T-helper 1 cell (primary cell): ENCODE measurements around the gene DSCAM.
"Not testable (repeated sequence)": the region's sequence is repeated elsewhere in the genome, so short reads cannot be mapped to it uniquely, and the experiment has no call there.

ENCODE experiments used
- DNase-seq, 5 donors: peaks; one replicate each; pipeline ENCODE4 v3.0.0-alpha.2; 2012 to 2020

The DSCAM gene

DNA sequence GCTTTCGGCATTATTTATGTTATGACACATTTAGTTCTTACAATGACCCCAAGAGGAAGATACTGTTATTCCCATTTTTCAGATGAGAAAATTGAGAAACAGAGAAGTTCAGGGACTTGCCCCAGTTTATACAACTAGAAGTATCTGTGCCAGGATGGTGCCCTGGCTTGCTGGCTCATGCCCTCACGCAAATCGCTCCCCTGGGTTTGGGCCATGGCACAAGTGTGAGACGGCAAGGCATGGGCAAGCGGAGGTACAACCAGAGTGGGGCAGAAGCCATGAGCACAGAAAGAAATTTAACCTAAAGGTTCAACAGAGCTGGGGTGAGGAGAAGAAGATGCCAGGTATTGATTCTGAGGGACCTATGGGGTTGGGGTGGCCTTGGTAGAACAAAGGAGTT lies 469.8 kb downstream of the DSCAM start:
- DNase-seq, result no peak

DNA sequence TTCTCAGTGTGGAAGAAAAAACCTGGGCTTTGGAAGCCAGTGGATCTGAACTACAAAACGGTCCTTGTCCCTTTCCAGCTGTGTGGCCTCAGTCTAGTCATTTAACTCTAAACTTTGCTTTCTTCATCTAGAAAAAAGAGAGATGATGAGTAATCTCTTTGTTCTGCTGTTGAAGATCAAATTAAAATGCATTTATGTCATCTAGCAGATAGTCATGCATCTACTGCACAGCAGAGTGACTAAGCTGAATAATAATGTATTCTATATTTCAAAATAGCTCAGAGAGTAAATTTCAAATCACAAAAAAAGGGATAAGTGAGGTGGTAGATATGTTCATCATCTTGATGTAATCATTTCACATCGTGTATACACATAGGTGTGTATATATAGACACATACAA lies 473.2 kb downstream of the DSCAM start:
- DNase-seq, result no peak

DNA sequence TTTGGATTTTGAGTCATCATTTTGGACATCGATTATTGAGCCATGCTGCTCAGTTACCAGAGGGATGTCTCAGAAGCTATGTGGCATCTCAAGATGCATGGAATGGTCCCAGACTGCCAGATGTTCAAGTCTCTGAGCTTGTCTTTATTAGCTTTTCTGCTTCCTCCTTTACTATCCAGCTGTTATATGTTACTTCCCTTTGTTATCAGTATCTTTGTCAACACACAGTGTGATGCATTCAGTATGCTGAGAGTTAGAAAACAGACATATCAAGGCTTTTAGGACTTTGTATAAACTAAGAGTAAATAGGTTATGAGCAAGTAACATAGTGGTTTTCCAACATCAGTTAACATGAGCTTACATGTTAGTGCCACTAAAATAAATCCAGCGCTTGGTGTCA lies 474.5 kb downstream of the DSCAM start:
- no peak for DNase-seq

DNA sequence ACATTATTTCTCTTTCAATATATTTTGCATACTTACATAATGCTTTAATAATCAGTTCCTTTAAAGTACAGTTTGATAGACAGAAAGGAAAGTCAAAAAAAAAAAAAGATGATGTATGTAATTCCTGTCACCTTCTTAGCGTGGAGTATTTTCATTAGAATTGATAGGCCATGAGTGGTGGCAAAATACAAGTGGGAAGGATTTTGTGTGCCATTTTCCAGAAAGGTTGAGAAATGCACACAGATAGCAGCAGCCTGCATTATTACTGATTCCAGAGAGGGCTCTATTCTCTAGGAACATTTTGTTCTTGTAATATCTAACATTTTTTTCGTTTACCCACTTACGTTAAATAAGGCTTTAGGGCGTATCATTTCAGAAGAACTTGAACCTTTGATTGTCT lies 475.6 kb downstream of the DSCAM start:
- no peak for DNase-seq

DNA sequence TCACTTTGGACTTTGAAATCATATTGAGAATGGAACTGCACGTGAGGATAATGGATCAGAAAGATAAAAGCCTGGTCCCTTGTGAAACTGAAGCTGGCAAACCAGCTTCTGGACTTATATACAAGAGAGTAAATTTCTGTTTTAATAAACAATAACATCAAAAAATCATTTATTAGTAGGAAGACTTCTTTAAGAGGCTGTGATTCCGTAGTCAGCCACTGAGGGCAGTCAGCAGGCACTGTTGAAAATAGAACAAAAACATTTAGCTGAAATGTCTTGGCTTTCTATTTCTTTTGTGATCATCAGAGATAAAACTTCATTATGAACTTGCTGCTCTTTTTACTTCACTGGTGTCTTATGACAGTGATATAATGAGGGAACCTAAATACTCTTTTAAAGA lies 490.3 kb downstream of the DSCAM start:
- no peak for DNase-seq

DNA sequence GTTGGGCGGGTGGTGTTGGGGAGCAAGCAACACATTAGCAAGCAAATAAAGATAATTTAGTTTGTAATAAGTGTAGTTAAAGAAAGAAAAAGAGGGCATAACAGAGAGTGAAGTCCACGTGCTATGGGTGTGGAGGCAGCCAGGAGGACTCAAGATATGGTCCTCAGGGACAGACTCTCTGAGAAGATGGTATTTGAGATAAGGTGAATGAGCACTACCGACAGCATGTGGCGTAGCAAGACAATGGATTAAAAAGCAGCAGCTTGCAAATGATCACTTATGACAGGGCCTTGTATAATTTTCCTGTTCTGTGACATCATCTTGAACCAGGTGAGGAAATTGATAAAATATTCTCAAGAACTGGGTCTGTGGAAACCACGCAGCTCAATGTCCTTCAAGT lies 491.9 kb downstream of the DSCAM start:
- no peak for DNase-seq

DNA sequence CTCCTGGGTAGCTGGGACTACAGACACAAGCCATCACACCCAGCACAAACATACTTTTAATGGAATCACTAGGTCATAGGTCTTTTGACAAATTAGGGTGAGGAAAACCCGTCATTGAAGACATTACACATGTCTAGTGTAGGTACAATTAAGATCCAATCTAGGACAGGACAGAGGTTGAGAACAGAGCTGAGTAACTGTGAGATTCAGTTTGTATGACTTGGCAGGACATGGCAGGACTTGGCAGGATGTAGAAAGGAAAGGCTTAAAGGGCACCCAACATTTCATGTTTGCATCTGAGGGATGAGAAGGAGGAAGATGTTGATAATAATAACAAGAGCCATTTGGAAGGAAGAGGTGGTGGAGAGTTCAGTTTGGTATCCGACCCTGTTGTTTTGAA lies 496.0 kb downstream of the DSCAM start:
- DNase-seq, result no peak

DNA sequence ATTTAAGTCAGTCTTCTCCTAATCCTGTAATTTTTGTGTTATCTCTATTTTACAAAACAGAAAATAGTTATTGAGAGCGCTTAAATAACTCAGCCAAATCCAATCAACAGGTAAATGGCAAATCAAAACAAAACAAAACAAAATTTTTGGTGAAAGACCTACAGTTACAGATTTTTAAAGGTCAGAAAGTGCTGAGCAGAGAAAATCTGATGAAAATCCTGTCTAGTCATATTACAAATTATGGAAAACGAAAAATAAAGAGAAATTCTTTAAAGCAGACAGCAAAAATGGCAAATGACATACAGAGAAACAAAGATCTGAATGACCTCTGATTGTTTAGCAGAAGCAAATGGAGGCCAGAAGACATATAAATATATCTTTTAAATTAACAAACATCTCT lies 497.4 kb downstream of the DSCAM start:
- DNase-seq, result no peak

DNA sequence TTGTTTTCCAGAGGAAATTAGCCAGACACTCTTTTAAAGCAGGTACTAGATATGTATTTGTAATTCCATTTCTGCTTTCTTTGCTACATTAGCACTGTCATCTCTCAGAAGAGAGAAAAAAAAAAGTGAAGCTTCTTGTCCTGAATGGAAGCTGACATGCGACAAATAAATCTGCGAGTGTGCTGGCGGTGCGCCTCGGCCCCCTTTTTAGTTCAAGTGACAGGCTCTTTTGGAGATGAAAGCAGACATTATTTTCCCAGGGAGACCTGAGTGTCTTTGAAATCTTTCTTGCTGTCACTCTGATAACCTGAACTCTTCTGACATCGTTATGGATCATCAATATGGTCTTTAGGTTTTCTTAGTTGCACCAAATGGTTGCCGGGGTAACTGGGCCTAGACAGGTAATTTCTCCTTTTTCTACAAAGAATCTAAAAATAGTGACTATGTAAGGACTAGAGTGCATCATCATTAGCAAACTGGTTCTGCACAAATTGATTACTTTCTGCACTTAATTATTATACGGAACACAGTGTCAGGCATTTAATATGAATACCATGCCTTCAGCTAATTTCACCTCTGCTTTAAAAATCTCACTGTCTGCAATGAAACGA lies 501.1 kb downstream of the DSCAM start:
- no peak for DNase-seq

DNA sequence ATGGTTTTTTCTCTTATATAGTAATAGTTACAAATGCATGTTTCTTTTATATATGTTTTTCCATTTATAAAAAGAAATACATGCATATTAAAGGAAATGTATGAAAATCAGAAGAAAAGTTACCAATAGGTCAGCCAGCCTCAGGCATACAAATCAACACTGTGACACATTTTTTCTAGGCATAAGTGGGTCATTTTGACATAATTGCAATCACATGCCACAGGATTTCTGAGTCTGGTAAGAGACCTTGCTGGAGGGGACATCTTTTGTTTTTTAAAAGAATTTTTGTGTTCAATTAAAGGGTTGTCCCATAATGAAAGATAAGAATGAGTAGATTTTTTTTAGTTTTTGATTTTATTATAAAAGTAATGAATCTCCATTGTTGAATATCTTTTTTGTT lies 506.6 kb downstream of the DSCAM start:
- no peak for DNase-seq

DNA sequence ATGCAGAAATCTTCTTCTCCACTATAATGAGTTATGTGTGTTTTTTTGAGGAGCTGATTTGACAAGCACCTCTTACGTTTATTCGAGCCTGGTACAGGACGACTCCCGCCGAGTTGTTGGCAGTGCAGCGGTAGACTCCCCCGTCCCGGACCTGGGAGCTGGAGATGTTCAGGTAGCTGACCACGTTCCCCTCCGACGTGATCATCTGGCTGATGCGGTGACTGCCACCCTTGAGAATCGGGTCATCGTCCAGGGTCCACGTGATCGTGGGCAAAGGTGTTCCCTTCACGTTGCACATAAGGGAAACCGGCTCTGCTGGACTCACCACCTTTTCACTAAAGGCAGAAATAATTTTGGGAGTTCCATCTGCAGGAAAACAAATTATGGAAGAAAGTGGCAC lies 507.9 kb downstream of the DSCAM start:
- no peak for DNase-seq

DNA sequence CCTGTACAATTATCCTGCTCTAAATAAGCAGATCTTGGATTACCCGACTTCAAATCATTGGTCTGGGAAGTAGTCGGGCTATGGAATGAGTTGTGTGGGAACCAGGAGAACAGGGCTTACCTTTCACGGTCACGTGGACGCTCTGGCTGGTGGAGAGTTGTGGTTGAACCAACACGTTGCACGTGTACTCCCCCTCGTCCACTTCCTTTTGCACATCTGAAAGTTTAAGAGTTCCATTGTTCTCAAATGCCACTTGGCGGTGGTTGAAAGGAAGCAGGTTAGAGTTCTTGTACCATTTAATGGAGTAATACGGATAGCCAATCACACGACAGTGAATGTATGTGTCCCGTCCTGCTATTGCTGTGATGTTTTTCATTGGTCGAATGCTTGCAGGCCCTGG lies 509.0 kb downstream of the DSCAM start:
- DNase-seq, result no peak

DNA sequence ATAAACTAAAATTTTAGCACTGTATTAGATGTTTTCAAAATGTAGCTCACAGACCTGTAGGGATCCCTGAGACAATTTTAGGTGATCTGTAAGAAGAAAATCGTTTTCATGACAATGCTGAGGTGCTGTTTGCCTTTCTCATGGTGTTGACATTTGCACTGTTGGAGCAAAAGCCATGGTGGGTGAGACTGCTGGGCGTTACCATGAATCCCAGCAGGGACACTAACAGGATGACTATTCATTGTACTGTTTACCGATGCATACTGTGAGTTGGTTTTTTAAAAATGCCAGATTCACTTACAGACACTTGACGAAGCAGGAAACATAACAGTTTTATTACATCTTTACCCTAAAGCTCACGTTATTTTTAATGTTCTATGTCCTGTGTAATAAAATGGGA lies 511.3 kb downstream of the DSCAM start:
- DNase-seq, result no peak

DNA sequence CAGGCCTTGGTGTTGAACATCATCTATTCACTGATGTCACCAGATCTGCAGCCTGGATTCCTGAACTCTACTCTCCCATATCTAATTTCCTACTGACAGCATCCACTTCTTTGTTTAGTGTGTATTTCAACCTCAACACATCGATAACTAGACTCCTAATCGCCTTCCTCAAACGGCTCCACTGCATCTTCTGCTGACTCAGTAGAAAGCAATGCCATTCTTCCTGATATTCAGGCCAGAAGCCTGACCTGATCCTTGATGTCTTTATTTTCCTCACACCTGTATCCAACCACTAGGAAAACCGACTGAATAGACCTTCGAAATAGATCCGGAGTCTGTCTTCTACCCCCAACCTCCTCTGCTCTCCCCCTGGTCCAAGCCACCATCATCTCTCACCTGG lies 512.8 kb downstream of the DSCAM start:
- no peak for DNase-seq

DNA sequence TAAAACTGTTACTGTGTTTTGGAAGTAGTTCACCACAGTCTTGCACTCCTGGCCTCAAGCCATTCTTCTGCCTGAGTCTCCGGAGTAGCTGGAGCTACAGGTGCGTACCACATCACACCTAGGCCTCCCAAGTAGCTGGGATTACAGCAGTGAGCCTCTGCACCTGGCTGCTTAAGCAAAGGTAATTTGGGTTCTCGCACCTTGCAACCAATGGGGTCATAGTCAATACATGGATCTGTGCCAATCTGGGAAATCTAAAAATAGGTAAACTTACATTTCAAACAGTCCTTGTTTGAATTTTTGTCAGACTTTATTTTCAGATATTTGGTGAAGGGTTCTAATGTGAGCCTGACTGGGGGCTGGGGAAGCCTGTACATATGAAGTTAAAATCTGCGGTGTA lies 513.2 kb downstream of the DSCAM start:
- no peak for DNase-seq

DNA sequence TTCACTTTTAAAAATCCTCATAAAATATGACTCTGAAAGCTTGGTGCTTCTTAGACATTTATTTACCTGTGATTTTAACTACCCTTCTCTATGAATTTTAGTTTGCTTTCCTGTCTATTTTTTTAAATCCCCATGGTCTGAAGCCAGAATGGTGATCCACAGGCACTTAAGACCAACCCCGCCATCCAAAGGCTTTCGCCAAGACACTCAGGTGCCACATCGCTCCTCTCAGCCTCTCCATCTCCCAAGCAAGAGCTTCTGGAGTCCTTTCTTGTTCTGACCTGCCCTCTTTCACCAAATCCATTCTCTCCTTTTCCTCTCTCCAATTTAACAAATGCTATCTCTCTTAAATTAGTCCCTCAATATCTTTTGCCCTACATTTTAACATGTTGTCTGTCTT lies 515.2 kb downstream of the DSCAM start:
- DNase-seq, result no peak

DNA sequence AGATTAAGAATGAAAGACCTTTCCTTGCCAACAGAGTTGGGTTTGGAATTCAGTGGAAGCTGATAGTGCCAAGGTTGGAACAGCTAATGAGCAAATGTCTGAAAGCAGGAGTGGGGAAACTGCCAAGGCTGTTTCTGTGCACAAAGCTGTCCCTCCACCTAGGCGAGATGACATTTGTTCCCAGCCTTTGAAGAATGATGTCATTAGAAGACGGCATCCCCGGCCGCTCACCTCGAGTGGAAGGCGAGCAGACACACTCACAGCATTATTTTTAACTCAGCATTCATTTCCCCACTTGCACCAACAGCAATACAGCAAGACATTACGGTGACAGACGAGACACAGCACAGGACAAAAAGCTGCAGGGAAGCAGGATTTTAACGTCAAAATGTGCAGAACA lies 515.8 kb downstream of the DSCAM start:
- DNase-seq, result no peak

DNA sequence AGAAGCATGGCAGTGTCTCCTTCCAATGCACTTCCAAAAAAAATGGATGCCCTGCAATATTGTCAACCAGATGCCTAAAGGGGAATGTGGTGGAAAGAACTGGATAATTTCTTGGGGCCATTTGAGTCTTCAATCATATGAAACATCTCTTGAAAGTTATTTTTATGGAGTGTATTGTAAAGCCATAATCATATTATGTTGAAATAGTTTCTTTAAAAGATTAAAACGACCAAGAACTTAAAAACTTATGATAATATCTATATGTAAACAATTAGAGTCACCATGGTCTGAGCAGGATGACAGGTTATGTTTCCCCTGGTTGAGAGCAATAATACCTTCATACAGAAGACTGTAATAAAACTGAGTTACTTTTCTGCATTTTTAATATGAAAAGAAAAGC lies 522.6 kb downstream of the DSCAM start:
- DNase-seq, result no peak

DNA sequence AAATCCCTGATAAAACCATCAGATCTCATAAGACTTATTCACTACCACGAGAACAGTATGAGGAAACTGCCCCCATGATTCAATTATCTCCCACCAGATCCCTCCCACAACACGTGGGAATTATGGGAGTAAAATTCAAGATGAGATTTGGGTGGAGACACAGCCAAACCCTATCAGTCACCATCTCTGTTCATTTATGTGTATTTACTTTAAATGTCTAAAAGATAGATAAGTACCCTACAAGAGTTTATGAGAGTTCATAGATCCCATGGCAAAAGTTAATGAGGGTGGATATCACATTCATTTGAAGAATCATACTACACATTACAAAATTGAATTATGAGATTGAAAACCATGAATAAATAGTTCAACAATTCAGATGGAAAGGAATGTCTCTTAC lies 526.2 kb downstream of the DSCAM start:
- DNase-seq, result not testable (repeated sequence)

DNA sequence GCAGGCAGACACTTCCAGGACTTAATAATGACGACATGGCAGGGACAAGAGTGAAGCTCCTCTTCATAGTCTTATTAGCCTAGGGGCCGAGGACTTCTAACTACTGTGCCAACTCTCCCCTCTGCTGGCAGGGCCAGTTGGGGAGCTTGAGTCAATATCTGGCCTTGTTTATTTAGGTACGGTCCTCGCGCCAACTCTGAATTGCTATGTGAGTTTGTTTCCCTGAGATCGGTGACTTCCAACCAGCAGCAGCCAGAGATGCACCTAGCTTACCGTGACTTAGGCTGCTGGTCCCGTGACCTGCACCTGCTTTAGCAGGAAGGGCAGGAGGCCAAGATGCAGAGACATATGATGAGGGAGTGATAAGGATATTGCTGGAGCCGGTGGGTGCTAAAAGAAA lies 528.6 kb downstream of the DSCAM start:
- no peak for DNase-seq

DNA sequence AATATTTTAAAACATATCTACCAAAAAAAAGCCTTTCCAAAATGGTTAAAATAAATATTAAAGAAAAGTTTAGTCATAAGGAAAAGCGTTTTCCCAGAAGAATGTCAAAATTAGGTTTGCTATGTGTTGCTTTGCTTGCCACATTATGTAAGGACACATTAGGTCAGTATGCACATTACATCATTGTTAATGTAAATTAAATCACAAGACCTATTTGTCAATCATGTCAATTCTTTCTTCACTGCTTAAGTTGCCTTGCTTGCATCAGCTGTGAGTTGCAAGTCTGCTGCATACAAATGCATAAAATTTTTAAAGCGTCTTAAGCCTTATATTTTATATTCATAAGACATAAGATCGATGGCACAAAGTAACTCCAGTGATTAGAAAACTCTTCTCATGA lies 530.9 kb downstream of the DSCAM start:
- no peak for DNase-seq

DNA sequence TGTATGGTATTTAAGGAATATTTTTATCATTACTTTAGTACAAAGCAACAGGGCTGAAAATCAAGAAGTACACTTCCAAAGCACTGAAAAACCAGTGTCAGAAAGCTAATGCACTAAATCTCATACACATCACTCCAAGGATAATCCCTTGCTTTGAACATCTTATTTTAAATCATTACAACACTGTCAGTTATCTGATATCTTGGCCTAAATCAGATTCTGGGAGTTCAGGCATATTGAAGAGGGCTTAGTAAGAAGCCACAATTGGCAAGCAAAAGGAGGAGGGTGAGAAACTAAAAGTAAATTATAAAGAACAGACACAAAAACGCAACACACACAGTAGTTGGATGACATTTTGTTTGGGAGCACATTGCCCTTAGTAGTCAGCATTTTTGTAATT lies 531.3 kb downstream of the DSCAM start:
- no peak for DNase-seq

DNA sequence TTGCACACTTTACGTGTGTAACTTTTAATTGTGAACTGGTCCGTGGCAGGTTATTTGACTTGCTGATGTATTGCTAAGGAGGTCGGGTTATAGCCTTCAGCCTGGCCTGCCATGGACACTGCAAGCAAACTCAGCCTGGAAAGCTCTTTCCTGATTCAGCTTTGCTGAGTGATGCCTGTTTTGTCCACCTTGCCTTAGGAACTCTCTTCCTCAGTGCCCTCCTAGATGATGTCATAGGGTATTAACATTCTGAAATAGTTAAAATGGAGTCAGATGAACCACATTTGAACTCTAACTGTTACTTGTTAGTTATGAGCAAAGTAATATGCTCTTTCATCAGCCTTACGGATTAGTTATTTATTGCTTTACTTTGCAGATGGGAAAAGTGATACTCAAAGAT lies 533.7 kb downstream of the DSCAM start:
- DNase-seq, result no peak

DNA sequence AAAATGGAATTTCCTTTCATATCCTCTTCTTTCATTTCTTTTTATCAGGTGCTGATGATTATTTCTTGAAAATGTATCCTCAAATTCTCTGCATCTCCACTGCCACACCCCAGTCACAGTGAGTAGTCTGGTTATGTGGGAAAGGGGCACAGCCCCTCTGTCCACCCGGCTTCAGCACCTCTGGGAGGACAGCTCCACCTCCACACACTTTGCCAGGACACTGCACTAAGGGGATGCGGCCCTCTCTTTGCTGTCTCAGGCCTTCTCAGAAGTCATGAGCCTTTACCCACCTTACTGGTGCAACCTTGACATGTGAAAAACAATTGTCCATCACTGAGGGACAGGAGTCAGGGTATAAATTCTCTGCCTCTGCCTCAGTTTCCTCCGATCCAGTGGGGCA lies 546.7 kb downstream of the DSCAM start:
- no peak for DNase-seq

DNA sequence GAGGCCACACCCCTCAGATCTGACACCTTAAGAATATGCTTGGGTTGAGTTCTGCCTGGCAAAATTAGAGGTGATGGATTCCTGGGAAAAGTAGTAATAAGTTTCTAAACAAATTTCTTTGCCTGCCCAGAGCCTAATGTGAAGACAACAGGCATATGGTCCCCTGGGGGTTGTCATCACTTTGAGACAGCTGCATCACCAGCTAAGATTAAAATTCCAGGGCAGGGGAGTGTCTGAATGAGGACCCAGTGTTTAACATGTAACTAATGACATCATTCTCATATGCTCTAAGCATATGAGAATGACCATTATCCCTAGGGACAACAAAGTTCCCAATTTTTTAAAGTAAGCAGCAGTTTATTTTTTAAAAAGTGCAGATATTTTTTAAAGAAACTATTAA lies 547.5 kb downstream of the DSCAM start:
- DNase-seq, result no peak

DNA sequence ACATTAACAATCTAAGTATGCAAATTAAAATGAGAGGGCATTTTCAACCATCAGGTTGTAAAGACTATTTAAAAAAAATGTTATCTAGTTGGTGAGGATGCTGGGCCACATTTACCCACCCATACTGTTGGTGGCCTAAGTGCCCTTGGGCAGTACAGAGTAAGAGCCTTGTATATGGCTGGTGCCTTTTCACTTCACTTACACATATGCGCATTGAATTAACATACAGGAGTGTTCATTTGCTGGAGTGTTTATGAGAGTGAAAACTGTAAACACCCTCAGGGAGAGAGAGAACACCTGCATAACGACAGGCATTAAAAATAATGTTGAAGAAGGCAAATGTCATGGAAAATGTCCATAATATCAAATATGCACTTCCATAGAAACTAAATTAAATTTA lies 552.6 kb downstream of the DSCAM start:
- DNase-seq, result no peak
